Mesendoderm (in vitro differentiated cells): Measurements from ENCODE around the gene ARHGAP19.

ENCODE experiments used
- DNase-seq: peaks from one replicate; pipeline ENCODE4 v3.0.0; 2013
- H2AK5ac ChIP-seq: 2 replicates; pipeline ENCODE4 v1.6.1; 2013; ENCODE audit warnings: low read length, inconsistent platforms
- H2BK120ac ChIP-seq: 2 replicates; pipeline ENCODE4 v1.6.1; 2013; ENCODE audit warnings: low read depth, mild to moderate bottlenecking, low read length, moderate library complexity, mixed read lengths
- H2BK15ac ChIP-seq: replicated peaks from 2 replicates; pipeline ENCODE4 v1.6.1; 2013; ENCODE audit warnings: low read depth, mild to moderate bottlenecking, moderate library complexity
- H2BK5ac ChIP-seq: 2 replicates; pipeline ENCODE4 v1.6.1; 2013; ENCODE audit warnings: low read length, inconsistent platforms
- H3K18ac ChIP-seq: 2 replicates; pipeline ENCODE4 v1.6.1; 2013; ENCODE audit warnings: mild to moderate bottlenecking, low read length, mixed read lengths
- H3K23ac ChIP-seq: one replicate; pipeline ENCODE4 v1.6.1; 2013; ENCODE audit warnings: low read length
- H3K27ac ChIP-seq: 2 replicates; pipeline ENCODE4 v1.5.1; 2013; ENCODE audit warnings: low read depth, mild to moderate bottlenecking, inconsistent platforms, low read length, moderate library complexity
- H3K27me3 ChIP-seq: 2 replicates; pipeline ENCODE4 v1.6.1; 2013; ENCODE audit warnings: low read length, control low read depth, mild to moderate bottlenecking, inconsistent platforms; ENCODE audit not compliant: insufficient read depth, poor library complexity
- H3K36me3 ChIP-seq: 2 replicates; pipeline ENCODE4 v1.6.1; 2013; ENCODE audit warnings: low read length, inconsistent platforms; ENCODE audit not compliant: control insufficient read depth, insufficient read depth
- H3K4ac ChIP-seq: one replicate; pipeline ENCODE4 v1.6.1; 2013; ENCODE audit warnings: low read depth, mild to moderate bottlenecking, low read length, moderate library complexity
- H3K4me1 ChIP-seq: 2 replicates; pipeline ENCODE4 v1.6.1; 2013; ENCODE audit warnings: low read depth, low read length, inconsistent platforms; ENCODE audit not compliant: control insufficient read depth
- H3K4me2 ChIP-seq: 2 replicates; pipeline ENCODE4 v1.6.1; 2013; ENCODE audit warnings: low read length
- H3K4me3 ChIP-seq: 2 replicates; pipeline ENCODE4 v1.5.1; 2013; ENCODE audit warnings: mild to moderate bottlenecking, low read length
- H3K56ac ChIP-seq: one replicate; pipeline ENCODE4 v1.6.1; 2013; ENCODE audit warnings: low read length
- H3K79me1 ChIP-seq: 2 replicates; pipeline ENCODE4 v1.6.1; 2013; ENCODE audit warnings: low read length, inconsistent platforms
- H3K79me2 ChIP-seq: 2 replicates; pipeline ENCODE4 v1.6.1; 2013; ENCODE audit warnings: mild to moderate bottlenecking, low read length; ENCODE audit not compliant: control insufficient read depth, insufficient read depth
- H3K9ac ChIP-seq: 2 replicates; pipeline ENCODE4 v1.6.1; 2013; ENCODE audit warnings: low read length, inconsistent platforms
- H4K5ac ChIP-seq: one replicate; pipeline ENCODE4 v1.6.1; 2013; ENCODE audit warnings: low read length
- H4K8ac ChIP-seq: one replicate; pipeline ENCODE4 v1.6.1; 2013; ENCODE audit warnings: low read depth, mild to moderate bottlenecking, control low read depth, low read length, moderate library complexity
- WGBS: extraction: QIAGEN DNeasy Blood & Tissue Kit; methylation state at CpG from one replicate; pipeline ENCODE4 v1.1.7; 2013; ENCODE audit warnings: low lambda C conversion rate, missing lambda C conversion rate; ENCODE audit not compliant: insufficient coverage; ENCODE audit errors: extremely low coverage; 5-methylcytosine and 5-hydroxymethylcytosine counted together

The ARHGAP19 gene

GRCh38 chr10:97228130-97228774, 64.2 kb downstream of the ARHGAP19 start:
- WGBS = no CpG with 5 or more reads among the region's 3 CpGs
- no peak overlapping the region for H3K4ac ChIP-seq
- no peaks in the 10 kb centered on the region for H3K79me2 ChIP-seq
- no peak overlapping the region for H2AK5ac ChIP-seq
- no peak overlapping the region for H3K56ac ChIP-seq
- peaks cover under 1% of the 10 kb centered on the region for H3K4me1 ChIP-seq
- no peak overlapping the region for H3K23ac ChIP-seq
- no peak overlapping the region for H2BK5ac ChIP-seq
- no peak overlapping the region for H3K4me2 ChIP-seq
- no peak overlapping the region for H3K27ac ChIP-seq
- no peak overlapping the region for H4K8ac ChIP-seq
- H3K4me3 ChIP-seq = no peak overlapping the region
- H2BK15ac ChIP-seq = no peak overlapping the region
- peaks cover 1% of the 10 kb centered on the region for H3K36me3 ChIP-seq
- H3K18ac ChIP-seq = no peak overlapping the region
- H3K79me1 ChIP-seq = no peaks in the 10 kb centered on the region
- DNase-seq = no peak
- H3K9ac ChIP-seq = no peak overlapping the region
- H3K27me3 ChIP-seq = no peaks in the 10 kb centered on the region
- H4K5ac ChIP-seq = no peak overlapping the region
- no peak overlapping the region for H2BK120ac ChIP-seq

- Histone ChIP-seq H3K27ac (no peak overlapping the region), H3K9ac (no peak overlapping the region), H3K23ac (no peak overlapping the region), H4K8ac (no peak overlapping the region), H2BK15ac (no peak overlapping the region), H3K4me1 (peaks cover 10% of the 10 kb centered on the region), H3K18ac (no peak overlapping the region), H3K36me3 (peaks cover 1% of the 10 kb centered on the region), H3K4me3 (no peak overlapping the region), H3K4ac (no peak overlapping the region), H2BK5ac (no peak overlapping the region), H3K4me2 (no peak overlapping the region), H3K56ac (no peak overlapping the region), H4K5ac (no peak overlapping the region), H3K79me1 (no peaks in the 10 kb centered on the region), H2BK120ac (no peak overlapping the region), H3K79me2 (no peaks in the 10 kb centered on the region), H2AK5ac (no peak overlapping the region), H3K27me3 (no peaks in the 10 kb centered on the region)
- no CpG with 5 or more reads among the region's 4 CpGs for WGBS
- DNase-seq = no peak
Measured at GRCh38 chr10:97226398-97226797, 66.0 kb downstream of the ARHGAP19 start.

DNA sequence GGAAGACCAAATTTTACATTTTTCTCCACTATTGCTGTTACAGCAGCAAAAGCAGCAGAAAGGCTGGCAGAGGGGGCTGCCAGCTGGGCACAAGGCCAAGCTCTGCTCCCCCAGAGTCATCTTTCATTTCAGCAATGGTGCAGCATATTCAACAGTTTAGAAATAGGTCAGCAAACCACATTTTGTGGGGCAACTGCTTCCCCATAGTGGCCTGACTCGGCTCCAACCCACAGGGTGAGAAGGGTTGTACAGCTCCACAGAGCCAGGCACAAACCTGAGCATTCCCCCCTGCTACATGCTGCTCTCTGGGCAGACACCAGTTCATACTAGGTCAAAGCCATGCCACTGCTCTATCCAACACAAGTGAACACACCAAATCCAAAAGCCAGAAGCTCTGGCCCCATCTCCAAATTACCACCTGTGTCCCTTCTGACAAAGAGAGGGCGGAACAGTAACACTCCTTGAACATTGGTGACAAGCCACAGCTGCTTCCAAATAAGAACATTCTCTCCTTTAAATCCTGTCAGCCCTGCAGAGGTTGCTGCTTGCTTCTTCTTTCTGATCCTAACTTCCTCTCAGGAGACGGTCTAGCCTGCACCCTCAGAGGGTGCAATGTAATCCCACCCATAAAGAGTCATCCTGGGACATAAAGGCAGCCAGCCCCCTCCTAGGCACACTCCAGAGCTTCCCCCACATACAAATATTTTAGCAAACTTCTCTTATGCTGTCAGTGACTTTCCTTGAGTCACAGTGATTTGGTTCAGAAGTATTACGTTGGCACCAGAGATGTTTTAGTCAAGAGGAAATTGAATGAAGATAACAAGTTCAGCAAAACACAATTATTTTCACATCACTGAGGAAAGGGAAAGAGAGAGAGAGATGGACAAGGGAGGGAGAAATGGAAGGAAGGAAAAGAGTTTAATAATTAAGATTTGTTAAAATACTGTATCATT, 67.7 kb downstream of the ARHGAP19 start:
- Histone ChIP-seq H2BK15ac (no peak overlapping the region), H3K4ac (no peak overlapping the region), H3K23ac (no peak overlapping the region), H3K9ac (no peak overlapping the region), H2BK5ac (no peak overlapping the region), H3K56ac (no peak overlapping the region), H3K27ac (no peak overlapping the region), H3K18ac (no peak overlapping the region), H3K36me3 (peaks cover 1% of the 10 kb centered on the region), H3K4me2 (no peak overlapping the region), H4K5ac (no peak overlapping the region), H2AK5ac (no peak overlapping the region), H3K27me3 (no peaks in the 10 kb centered on the region), H3K79me1 (no peaks in the 10 kb centered on the region), H3K79me2 (no peaks in the 10 kb centered on the region), H3K4me3 (no peak overlapping the region), H3K4me1 (peaks cover 10% of the 10 kb centered on the region), H2BK120ac (no peak overlapping the region), H4K8ac (no peak overlapping the region)
- no CpG with 5 or more reads among the region's 4 CpGs for WGBS
- DNase-seq = no peak

- no CpG with 5 or more reads among the region's 6 CpGs for WGBS
- no peaks in the 10 kb centered on the region for H3K79me2 ChIP-seq
Measured at GRCh38 chr10:97222326-97222961, 70.0 kb downstream of the ARHGAP19 start.

GRCh38 chr10:97220355-97220754, 72.1 kb downstream of the ARHGAP19 start:
- Histone ChIP-seq H2AK5ac (no peak overlapping the region), H3K79me2 (no peaks in the 10 kb centered on the region), H3K4me3 (no peak overlapping the region), H3K18ac (no peak overlapping the region), H3K9ac (no peak overlapping the region), H3K23ac (no peak overlapping the region), H2BK5ac (no peak overlapping the region), H2BK120ac (no peak overlapping the region), H3K27me3 (no peaks in the 10 kb centered on the region), H4K8ac (no peak overlapping the region), H3K4me1 (peaks cover 10% of the 10 kb centered on the region), H2BK15ac (no peak overlapping the region), H3K56ac (no peak overlapping the region), H3K4ac (no peak overlapping the region), H3K27ac (no peak overlapping the region), H3K4me2 (no peak overlapping the region), H3K79me1 (no peaks in the 10 kb centered on the region), H3K36me3 (no peaks in the 10 kb centered on the region), H4K5ac (no peak overlapping the region)
- no CpG with 5 or more reads among the region's 3 CpGs for WGBS
- no peak for DNase-seq

More at GRCh38 chr10:97222326-97222961, 70.0 kb downstream of the ARHGAP19 start:
- no peak overlapping the region for H3K18ac ChIP-seq
- no peak overlapping the region for H3K23ac ChIP-seq
- H3K27ac ChIP-seq = no peak overlapping the region
- H3K27me3 ChIP-seq = no peaks in the 10 kb centered on the region
- no peak overlapping the region for H4K8ac ChIP-seq
- no peak overlapping the region for H2BK15ac ChIP-seq
- no peak overlapping the region for H2AK5ac ChIP-seq
- H2BK5ac ChIP-seq = no peak overlapping the region
- peak; percentile 96 for DNase-seq
- H3K4me2 ChIP-seq = no peak overlapping the region
- H3K9ac ChIP-seq = no peak overlapping the region
- no peak overlapping the region for H3K4me3 ChIP-seq
- H2BK120ac ChIP-seq = no peak overlapping the region
- peak overlapping the region; percentile 12 for H3K56ac ChIP-seq
- no peaks in the 10 kb centered on the region for H3K79me1 ChIP-seq
- no peak overlapping the region for H3K4ac ChIP-seq
- no peaks in the 10 kb centered on the region for H3K36me3 ChIP-seq
- peaks cover 10% of the 10 kb centered on the region for H3K4me1 ChIP-seq
- no peak overlapping the region for H4K5ac ChIP-seq
